Measurements from ENCODE around the gene UPK2.

The UPK2 gene

DNA sequence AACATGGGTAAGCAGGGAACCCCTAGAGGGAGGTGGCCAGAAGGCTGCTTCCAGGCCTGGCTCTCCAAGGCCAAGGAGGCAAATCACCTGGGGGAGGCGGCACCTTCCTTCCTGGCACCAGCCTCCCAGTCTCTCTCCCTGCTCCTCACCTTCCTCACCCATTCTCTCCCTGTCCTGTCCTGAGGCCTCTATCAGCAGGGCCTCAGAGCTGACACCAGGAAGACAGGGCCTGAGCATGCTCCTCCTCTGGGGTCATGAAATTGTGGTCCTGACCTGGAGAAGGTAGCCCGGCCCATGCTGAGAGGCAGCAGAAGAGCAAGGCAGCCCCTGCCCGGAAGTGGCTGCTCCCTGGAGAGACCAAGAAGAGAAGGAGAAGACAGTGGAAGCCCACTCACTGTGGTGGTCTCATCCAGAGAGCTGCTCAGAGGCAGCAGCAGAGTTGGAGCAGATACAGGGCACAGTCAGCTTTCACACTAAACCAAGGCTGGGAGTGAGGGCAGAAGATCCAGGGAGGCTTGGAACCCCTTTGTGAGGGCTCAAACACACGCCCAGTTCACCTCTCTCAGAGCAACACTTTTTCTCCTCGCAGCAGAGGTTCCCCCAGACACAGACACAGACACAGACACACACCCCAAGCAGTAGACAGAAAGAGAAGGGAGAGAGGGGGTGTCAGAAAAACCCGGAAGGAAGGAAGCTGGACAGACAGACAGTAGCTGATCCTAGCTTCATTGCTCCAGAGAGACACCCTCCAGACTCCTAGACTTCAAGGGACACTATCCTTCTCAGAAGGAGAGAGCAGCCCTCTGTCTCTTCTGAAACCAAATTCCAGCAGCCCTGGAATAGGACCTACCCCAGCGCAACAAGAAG is 32.1 kb upstream of the UPK2 start:
- Mint-ChIP-seq H3K36me3 (peaks cover 2% of the 10 kb centered on the region), H3K27ac (peak overlapping the region; percentile 67), H3K4me1 (peaks cover 57% of the 10 kb centered on the region), H3K4me3 (peak overlapping the region; percentile 90), H3K9me3 (peaks cover 2% of the 10 kb centered on the region), H3K27me3 (no peaks in the 10 kb centered on the region)
- DNase-seq (ENCODE audit: low spot score in 2 of 2), result no peak
- no peak for ATAC-seq (ENCODE audit: low read depth)

DNA sequence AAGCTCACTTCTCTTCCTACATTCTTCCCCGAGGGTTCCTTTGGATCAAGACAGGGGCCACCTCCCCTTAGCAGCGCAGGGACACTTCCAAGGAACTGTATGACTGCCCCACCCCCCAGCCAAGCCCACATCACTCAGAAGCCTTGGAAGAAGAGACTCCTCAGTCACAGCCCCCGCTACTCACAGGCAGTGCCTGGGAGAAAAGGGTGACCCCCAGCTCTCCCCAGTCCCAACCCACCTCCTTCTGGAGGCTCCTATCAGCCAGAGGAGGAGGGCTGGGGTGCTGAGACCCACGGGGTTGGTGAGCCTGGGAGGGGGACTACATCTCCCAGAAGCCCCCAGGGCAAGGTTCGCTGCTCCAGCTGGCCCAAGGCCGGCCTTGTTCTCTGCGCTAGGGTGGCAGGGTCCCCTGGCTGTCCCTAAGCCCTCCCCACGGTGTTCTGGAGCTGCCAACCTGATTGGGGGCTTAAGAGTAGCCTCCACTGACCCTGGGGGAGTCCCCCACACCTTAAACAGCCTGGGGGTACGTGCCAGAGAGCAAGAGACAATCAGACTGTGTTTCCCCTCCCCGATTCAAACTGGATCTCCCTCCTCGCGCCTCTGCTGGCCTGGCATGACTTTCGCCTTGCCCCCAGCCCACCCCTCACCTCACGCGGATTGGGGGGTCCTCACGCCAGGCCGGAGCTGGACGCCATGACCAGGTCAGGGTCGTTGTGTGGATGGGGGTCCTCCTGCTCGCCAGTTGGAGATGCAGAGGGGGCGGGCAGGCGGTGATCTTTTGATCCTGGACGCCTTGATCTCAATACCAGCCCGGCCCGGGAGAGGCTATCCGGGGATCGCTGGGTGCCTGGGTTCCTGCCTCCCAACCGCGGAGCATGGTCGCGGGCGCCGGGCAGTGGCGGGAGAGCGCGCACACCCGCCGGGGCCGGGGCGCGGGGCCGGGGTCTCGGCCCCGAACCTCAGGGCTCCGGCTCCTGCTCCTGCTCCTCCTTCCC is 31.2 kb upstream of the UPK2 start:
- Mint-ChIP-seq H3K4me1 (peaks cover 49% of the 10 kb centered on the region), H3K4me3 (peak overlapping the region; percentile 90), H3K27me3 (no peaks in the 10 kb centered on the region), H3K9me3 (peaks cover 2% of the 10 kb centered on the region), H3K27ac (peak overlapping the region; percentile 67), H3K36me3 (peaks cover 1% of the 10 kb centered on the region)
- peak; percentile 41 to 67 for DNase-seq (ENCODE audit: low spot score in 2 of 2)
- ATAC-seq (ENCODE audit: low read depth), result no peak

DNA sequence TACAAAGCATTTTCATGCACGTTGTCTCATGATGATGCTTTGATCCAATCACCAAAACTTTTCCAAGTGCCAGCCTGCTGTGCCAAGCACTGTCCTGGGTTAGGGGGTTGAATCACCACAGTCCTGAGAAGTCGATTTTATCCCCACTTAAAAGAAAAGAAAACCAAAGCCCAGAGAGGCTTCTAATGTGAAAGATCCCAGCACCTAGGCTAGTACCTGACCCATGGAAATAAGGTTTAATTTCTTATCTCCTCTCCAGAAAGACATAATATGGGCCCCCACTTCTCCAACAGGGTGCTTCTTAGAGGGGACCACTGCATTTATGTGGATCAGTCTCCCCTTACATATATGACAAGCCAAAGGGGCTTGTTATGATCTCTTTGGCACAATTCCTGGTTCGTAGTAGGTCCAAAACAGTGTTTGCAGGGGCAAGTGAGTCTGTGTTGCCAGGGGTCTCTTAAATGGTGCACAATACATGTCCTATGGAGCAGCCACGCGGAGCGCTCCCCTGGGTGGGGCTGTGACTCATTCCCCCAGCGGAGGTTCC is 28.5 kb upstream of the UPK2 start:
- Mint-ChIP-seq H3K4me3 (peak overlapping the region; percentile 93), H3K27ac (peak overlapping the region; percentile 100), H3K27me3 (no peaks in the 10 kb centered on the region), H3K4me1 (peaks cover 46% of the 10 kb centered on the region), H3K36me3 (no peaks in the 10 kb centered on the region), H3K9me3 (peaks cover 2% of the 10 kb centered on the region)
- DNase-seq (ENCODE audit: low spot score in 2 of 2) (no peak), ATAC-seq (ENCODE audit: low read depth) (no peak)

DNA sequence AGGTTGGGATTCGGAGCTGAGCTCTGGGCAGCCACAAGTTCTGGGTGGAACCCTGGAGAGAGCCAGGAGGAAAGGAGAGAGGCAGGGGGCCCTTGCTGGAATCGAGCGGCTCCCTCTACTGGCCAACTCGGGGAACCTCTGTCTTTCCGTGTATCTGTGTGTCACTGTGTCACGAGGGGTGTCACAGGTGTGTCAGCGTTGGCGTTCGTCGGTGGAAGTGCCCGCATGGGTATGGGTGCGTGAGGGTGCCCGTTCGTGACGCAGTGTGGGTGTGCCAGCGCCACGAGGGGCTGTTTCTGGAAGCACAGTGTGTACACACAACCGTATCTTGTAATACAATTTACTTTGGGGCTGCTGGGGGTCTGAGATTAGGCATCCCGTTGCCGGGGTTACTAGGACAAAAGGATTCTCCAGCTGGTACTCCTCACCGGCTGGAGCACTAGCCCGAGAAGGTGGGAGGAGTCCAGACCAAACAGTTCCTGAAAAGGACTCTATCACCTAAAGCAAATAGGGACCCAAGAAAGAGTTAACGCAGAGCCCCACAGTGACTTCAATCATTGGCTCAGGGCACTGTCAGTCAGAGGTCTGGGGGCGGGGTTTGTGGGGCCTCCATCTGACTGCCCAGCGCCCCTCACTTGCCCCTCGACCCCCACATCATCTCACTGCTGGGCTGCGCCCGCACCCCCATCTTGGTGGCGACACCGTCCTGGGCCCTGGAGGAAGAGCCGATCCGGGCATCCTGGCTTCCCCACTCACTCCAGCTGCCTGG is 27.8 kb upstream of the UPK2 start:
- DNase-seq (ENCODE audit: low spot score in 2 of 2) (peak; percentile 97 to 98), ATAC-seq (ENCODE audit: low read depth) (peak; percentile 62)
- H3K4me3 Mint-ChIP-seq, result peak overlapping the region; percentile 93
- H3K27ac Mint-ChIP-seq, result peak overlapping the region; percentile 100
- no peaks in the 10 kb centered on the region for H3K27me3 Mint-ChIP-seq
- H3K4me1 Mint-ChIP-seq, result peaks cover 41% of the 10 kb centered on the region
- H3K36me3 Mint-ChIP-seq, result no peaks in the 10 kb centered on the region
- H3K9me3 Mint-ChIP-seq, result peaks cover 2% of the 10 kb centered on the region

DNA sequence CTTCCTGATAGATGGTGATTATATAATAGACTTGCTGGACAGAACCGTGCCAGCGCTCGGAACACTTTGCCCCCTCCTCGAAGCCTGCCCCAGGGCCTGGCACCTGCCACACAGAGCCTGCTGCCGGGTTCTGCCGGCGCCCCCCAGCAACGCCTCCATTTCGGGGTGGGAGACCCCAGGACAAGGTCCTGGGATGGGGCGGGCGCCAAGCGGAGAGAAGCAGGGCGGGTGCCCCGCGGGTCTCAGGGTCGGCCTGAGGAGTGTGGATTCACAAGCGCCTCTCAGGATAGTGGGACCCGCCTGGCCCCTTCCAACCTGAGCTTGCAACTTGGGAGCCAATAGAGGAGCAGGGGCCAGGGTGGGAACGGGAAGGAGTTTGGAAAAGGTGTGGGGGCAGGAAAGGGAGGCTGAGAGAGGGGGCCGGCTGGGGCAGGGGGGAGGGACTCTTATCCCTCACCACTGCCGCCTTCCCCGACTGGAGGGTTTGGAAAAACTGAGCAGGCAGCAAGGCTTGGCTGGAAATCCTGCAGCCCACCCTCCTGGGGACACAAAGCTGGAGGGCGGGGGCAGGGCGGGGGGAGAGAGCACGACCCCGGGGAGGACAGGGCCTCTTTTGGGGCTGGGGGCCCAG is 27.1 kb upstream of the UPK2 start:
- H3K9me3 Mint-ChIP-seq, result peaks cover 2% of the 10 kb centered on the region
- DNase-seq (ENCODE audit: low spot score in 2 of 2) (no peak), ATAC-seq (ENCODE audit: low read depth) (peak; percentile 1)
- H3K4me3 Mint-ChIP-seq, result peak overlapping the region; percentile 93
- peak overlapping the region; percentile 100 for H3K27ac Mint-ChIP-seq
- H3K4me1 Mint-ChIP-seq, result peaks cover 34% of the 10 kb centered on the region
- H3K27me3 Mint-ChIP-seq, result no peaks in the 10 kb centered on the region
- H3K36me3 Mint-ChIP-seq, result no peaks in the 10 kb centered on the region

DNA sequence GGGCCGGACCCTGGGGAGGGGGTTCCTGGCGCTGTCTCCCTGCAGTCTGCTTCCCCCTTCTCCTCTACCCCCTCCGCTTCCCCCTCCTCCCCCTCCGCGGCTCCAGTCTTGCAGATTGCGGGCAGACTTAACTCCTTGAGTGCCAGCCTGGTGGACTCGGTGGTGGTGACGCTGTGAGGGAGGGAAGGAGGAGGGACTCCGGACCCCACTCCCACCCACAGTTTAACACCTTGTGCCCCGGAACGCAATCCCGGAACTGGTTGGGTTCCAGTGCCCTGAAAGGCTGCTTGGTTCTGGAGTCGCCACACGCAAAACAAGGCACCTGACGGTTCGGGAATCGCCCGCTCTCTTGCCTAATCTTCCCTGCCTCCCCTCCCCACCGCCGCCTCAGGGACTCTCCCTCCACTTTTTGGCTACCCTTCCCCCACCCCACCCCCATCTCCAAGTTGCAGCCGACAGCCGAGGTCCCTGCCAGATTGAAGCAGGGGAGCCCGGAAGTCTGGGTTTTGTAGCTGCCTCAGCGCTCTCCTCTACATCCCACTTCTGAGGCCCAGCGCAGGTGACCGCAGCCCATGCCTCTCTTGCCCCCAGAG is 26.5 kb upstream of the UPK2 start:
- Mint-ChIP-seq H3K4me1 (peaks cover 28% of the 10 kb centered on the region), H3K27ac (peak overlapping the region; percentile 100), H3K27me3 (no peaks in the 10 kb centered on the region), H3K36me3 (no peaks in the 10 kb centered on the region), H3K9me3 (peaks cover 2% of the 10 kb centered on the region), H3K4me3 (peak overlapping the region; percentile 93)
- DNase-seq (ENCODE audit: low spot score in 2 of 2) (peak in 1 of 2 donors; percentile 63), ATAC-seq (ENCODE audit: low read depth) (peak; percentile 2)

DNA sequence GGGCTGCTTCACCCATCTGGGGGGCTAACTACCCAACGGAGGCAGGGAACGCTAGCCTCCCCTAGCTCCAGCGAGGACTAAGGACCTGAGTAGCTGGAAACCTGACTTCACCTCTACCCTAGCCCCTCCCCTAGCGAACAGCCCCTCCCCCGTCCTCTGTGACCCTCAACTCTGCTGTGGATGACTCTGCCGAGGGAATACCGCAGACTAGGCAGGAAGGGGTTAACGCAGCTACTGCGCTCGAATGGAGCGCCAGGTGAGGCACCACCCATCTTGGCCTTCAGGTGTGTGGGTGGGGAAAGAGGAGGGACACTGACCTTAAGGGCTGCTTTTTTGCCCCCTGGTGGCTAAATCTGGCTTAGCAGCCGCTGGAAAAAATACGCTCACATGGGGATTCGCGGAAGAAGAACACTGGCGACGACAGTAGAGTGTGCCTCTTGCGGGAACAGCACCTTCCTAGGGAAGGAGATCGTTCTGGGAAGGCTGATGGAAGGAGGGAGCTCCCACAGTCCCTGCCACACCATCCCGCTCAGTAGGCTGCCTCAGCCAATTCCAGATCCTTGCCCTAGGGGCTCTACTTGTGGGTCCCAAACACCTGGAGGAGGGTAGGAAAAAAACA is 25.9 kb upstream of the UPK2 start:
- H3K36me3 Mint-ChIP-seq, result no peaks in the 10 kb centered on the region
- H3K9me3 Mint-ChIP-seq, result peaks cover 2% of the 10 kb centered on the region
- ATAC-seq (ENCODE audit: low read depth) (peak; percentile 6), DNase-seq (ENCODE audit: low spot score in 2 of 2) (peak; percentile 92 to 93)
- no peaks in the 10 kb centered on the region for H3K27me3 Mint-ChIP-seq
- peaks cover 29% of the 10 kb centered on the region for H3K4me1 Mint-ChIP-seq
- H3K27ac Mint-ChIP-seq, result peak overlapping the region; percentile 100
- peak overlapping the region; percentile 93 for H3K4me3 Mint-ChIP-seq

DNA sequence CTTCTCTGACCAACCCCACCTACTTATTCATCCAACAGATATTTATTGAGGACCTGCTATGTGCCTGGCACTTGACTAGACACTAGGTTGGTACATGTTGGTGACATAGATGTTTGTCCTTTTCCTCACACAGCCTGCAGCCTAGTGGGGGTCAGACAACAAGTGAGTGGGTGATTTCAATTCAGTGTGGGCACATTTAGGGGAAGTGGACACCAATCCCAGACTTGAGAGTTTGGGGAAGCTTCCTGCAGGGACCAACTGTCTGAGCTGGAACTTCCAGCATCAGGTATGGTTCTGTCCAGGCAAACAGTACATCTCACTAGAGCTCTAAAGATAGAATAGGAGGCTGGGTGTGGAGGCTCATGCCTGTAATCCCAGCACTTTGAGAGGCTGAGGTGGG is 24.5 kb upstream of the UPK2 start:
- H3K27me3 Mint-ChIP-seq, result no peaks in the 10 kb centered on the region
- no peak for ATAC-seq (ENCODE audit: low read depth)
- H3K9me3 Mint-ChIP-seq, result no peaks in the 10 kb centered on the region
- DNase-seq (ENCODE audit: low spot score in 2 of 2), result no peak
- peaks cover 25% of the 10 kb centered on the region for H3K4me1 Mint-ChIP-seq
- H3K36me3 Mint-ChIP-seq, result no peaks in the 10 kb centered on the region
- H3K27ac Mint-ChIP-seq, result no peak overlapping the region
- H3K4me3 Mint-ChIP-seq, result no peak overlapping the region

DNA sequence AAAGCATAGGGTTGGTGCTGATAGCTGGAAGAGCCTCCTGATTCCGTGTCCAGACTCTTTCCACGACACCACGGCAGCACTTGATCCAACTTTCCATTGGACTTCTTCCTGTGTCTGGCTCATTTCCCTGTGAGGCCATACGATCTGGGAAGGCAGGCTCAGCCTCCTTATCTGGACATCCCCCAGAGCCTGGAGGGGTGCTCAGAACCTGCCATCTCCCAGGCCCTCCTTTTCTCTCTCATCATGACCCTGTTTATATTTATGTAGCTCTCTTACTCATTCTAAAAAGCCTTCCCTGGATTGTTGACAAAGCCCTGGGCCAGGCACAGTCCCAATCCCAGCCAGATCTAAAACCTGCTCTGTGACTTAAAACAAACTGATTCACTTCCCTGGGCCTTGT is 22.6 kb upstream of the UPK2 start:
- ATAC-seq (ENCODE audit: low read depth) (no peak), DNase-seq (ENCODE audit: low spot score in 2 of 2) (no peak)
- H3K27ac Mint-ChIP-seq, result peak overlapping the region; percentile 20
- H3K36me3 Mint-ChIP-seq, result no peaks in the 10 kb centered on the region
- H3K27me3 Mint-ChIP-seq, result peaks cover 2% of the 10 kb centered on the region
- no peak overlapping the region for H3K4me3 Mint-ChIP-seq
- H3K9me3 Mint-ChIP-seq, result no peaks in the 10 kb centered on the region
- H3K4me1 Mint-ChIP-seq, result peaks cover 17% of the 10 kb centered on the region

DNA sequence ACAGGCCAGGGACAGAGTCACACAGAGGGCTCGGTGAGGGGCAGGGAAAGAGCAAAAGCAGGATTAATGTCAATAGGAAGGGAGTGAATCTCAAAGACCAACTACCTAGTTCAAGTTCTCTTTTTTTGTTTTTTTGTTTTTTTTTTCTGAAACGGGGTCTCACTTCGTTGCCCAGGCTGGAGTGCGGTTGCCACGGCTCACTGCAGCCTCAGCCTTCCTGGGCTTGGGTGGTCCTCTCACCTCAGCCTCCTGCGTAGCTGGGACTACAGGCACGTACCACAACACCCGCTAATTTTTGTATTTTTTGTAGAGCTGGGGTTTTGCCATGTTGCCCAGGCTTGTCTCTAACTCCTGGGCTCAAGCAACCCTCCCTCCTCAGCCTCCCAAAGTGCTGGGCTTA is 20.7 kb upstream of the UPK2 start:
- no peak overlapping the region for H3K4me3 Mint-ChIP-seq
- no peak for DNase-seq (ENCODE audit: low spot score in 2 of 2)
- peak; percentile 87 for ATAC-seq (ENCODE audit: low read depth)
- H3K4me1 Mint-ChIP-seq, result peaks cover 18% of the 10 kb centered on the region
- H3K36me3 Mint-ChIP-seq, result no peaks in the 10 kb centered on the region
- H3K27me3 Mint-ChIP-seq, result peaks cover 7% of the 10 kb centered on the region
- H3K9me3 Mint-ChIP-seq, result no peaks in the 10 kb centered on the region
- H3K27ac Mint-ChIP-seq, result peak overlapping the region; percentile 63

DNA sequence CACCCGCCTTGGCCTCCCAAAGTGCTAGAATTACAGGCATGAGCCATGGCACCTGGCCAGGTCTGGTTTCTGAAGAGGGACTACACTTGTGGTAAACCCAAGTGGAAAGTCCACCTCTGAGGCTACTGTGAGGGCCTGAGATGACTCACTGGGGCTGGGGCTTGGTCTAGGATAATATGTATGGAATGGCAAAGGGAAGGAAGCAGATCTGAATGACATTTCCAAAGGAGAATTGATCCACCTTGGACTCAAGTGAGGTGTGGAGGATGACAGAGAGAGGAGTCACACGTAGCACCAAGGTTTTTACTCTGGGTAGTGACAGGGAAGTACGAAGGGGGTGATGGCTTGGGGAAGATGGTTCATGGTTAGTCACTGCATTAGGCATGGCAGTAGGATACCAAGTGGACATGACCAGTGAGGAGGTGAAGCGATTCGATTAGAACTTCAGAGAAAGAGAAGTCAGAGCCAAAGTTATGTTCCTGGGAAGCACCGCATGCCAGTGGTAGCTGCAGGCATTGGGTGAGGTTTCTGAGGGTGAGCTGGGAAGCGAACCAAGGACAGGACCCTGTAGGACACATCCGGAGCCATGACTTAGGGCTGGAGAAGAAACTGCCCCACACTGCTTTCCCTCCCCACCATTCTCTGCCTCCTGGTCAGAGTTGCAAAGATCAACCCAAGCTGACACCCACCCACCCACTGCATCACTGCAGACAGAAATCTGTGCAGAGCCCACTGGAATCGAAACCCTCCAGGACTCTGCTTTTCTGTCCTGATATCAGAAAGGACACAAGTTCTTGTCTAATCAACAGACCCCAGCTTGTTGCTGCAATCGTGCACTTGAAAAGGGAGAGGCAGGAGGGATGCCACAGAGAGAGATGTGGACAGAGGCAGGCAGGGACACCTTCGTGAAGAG is 17.4 kb upstream of the UPK2 start:
- Mint-ChIP-seq H3K4me3 (no peak overlapping the region), H3K4me1 (peaks cover 14% of the 10 kb centered on the region), H3K27me3 (peaks cover 13% of the 10 kb centered on the region), H3K9me3 (no peaks in the 10 kb centered on the region), H3K27ac (no peak overlapping the region), H3K36me3 (no peaks in the 10 kb centered on the region)
- ATAC-seq (ENCODE audit: low read depth) (no peak), DNase-seq (ENCODE audit: low spot score in 2 of 2) (no peak)

Measured in memory B cell (primary cell).